Transverse colon (tissue), 3 donors: Measurements from ENCODE around the gene TMEM132D.

ENCODE experiments used
- POLR2A ChIP-seq: fragments of 450-650 bp; IDR thresholded peaks from one replicate; pipeline ENCODE4 v1.6.1; 2016; ENCODE audit warnings: antibody characterized with exemption, mild to moderate bottlenecking, moderate library complexity
- TF ChIP-seq, protein P1 (sequence below), 5 experiments: fragments of 200-600 bp in 3 of 5; fragments of 450-650 bp in 2 of 5; sonication (generic) in 3 of 5; IDR thresholded peaks; 1 replicate in 2 of 5; 2 replicates in 3 of 5; pipeline ENCODE4 v1.5.1; 2016 to 2017; ENCODE audit warnings: antibody characterized with exemption in 5 of 5, inconsistent platforms in 3 of 5, mild to moderate bottlenecking in 2 of 5, moderate library complexity in 1 of 5

DNA sequence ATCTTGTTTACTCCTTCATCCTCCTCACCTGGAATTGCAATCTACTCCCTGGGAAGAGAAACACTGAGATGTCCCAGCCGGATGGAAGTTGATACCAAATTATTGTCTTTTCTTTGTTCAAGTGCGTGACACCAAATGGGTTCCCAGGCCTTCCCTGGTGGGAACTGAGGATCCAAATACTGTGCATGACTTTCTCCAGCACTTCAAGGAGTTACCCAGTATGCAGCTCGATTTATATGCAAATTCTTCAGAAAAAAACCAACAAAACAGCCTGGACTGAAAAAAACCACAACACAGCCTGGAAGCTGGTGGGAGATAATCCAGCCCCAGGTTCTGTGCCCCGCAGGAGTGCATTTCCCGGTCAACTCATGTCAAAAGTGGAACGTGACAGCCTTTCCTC is 740.0 kb downstream of the TMEM132D start:
- TF ChIP-seq, protein P1, sequence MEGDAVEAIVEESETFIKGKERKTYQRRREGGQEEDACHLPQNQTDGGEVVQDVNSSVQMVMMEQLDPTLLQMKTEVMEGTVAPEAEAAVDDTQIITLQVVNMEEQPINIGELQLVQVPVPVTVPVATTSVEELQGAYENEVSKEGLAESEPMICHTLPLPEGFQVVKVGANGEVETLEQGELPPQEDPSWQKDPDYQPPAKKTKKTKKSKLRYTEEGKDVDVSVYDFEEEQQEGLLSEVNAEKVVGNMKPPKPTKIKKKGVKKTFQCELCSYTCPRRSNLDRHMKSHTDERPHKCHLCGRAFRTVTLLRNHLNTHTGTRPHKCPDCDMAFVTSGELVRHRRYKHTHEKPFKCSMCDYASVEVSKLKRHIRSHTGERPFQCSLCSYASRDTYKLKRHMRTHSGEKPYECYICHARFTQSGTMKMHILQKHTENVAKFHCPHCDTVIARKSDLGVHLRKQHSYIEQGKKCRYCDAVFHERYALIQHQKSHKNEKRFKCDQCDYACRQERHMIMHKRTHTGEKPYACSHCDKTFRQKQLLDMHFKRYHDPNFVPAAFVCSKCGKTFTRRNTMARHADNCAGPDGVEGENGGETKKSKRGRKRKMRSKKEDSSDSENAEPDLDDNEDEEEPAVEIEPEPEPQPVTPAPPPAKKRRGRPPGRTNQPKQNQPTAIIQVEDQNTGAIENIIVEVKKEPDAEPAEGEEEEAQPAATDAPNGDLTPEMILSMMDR (IDR thresholded peaks at IDR 0.05) = no peak
- no peak for TF ChIP-seq POLR2A
